ENCODE data around the gene SPATA20. TPM values are rescaled to one million over a fixed set of nuclear protein-coding genes. Genes with fewer than 3 reads are reported as not detected.

SPATA20 gene
- total and polyA plus RNA-seq, 2 of the 8 experiments (the other 6 are each of a cell fraction or from before 2014, with no cell fraction given): 16.2 to 17.5 TPM

DNA sequence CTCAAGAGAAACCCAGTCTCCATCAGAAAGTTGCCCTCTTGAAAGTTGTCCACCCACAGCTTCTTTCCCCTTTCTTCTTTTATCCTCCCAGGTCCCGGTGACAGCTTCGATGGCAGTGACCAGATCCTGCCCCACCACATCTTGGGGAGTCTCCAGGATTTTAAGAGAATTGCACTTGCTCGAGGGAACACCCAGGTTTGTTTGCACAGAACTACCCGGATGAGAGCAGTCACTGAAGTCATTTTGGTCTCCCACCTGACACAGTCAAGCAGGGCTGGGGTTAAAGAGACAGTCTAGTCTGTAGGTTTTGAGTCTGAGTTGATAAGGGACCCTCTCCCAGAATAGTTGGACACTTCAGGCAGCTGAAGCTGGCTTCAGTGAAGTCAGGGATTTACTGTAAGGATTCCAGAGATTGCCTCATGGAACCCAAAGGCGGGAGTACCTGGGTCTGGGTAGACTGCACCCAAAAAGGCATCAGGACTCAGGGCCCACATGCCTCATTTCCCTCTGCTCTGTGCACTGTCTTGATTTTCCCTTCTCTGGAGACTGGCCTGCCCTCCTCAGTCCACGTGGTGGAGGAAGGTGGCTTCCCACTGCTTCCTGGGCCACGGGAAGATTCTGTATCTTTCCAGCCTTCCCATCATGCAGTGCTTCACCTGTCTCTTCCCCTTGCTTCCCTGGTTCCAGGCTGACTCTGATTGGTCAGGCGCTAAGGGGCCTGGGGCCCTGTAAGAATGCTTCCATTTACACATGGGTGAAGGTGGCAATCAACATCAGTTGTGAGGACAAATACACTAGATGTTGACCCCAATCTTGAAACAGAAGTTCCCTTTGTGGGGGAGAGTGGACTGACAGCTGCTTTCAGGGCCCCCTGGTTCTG, 29.2 kb upstream of the SPATA20 start:
- ChIA-PET POLR2A (ENCODE audit: partially characterized antibody) (interaction anchor here (0.7 to 1.0 kb wide), 2 partner anchors 10 to 11 kb away, joined by 3 to 4 read pairs; no protein-coding TSS in a partner anchor), CTCF (ENCODE audit: partially characterized antibody) (interaction anchor here (0.9 to 2.8 kb wide), 7 partner anchors 10 to 35 kb away, joined by 3 to 12 read pairs (median 4); partner anchors contain the start of gene EPN3)
- FAIRE-seq: no peak

More for the DNA sequence above, 29.2 kb upstream of the SPATA20 start:
- H3K23me2 ChIP-seq (ENCODE audit: low read depth, low read length): no peaks in the 10 kb centered on the region
- no peak overlapping the region for H3K56ac ChIP-seq (replicated peaks; ENCODE audit: insufficient read length, low read depth, low read length)
- no peak overlapping the region for H2BK5ac ChIP-seq (ENCODE audit: low read depth, low read length)
- H3K14ac ChIP-seq (ENCODE audit: insufficient read length): no peak overlapping the region
- no peak overlapping the region for H3K27ac ChIP-seq (ENCODE audit: low read depth, low read length)
- no peak overlapping the region for H4K5ac ChIP-seq (ENCODE audit: insufficient read length, low read depth, low read length)
- H4K20me1 ChIP-seq (replicated peaks in 1 of 2; ENCODE audit: control insufficient read depth in 1 of 2, insufficient read depth in 2 of 2, low read length in 2 of 2): no peaks in the 10 kb centered on the region
- no peak overlapping the region for H3K23ac ChIP-seq (ENCODE audit: insufficient read length)
- H2AFZ ChIP-seq (ENCODE audit: low read length): 0 out of 2 replicates have a peak overlapping the region, but pooled peaks have one; percentile 3
- H2AK5ac ChIP-seq (ENCODE audit: low read depth, low read length): no peak overlapping the region
- H3K27me3 ChIP-seq (replicated peaks in 1 of 4; ENCODE audit: control insufficient read depth in 3 of 4, extremely low read depth in 1 of 4, insufficient read depth in 3 of 4, low read length in 3 of 4): no peaks in the 10 kb centered on the region; a peak in 1 of 7 replicates
- no peak overlapping the region for H4K8ac ChIP-seq (ENCODE audit: extremely low read depth, insufficient read depth, low read length)
- no peak overlapping the region for H2BK120ac ChIP-seq (replicated peaks; ENCODE audit: low read depth, low read length)
- no peak for DNase-seq (ENCODE audit: low read depth in 1 of 2, low spot score in 2 of 2)
- H3K4me3 ChIP-seq (ENCODE audit: extremely low read depth in 1 of 4, insufficient read depth in 2 of 4, low read depth in 3 of 4, low read length in 4 of 4): no peak overlapping the region
- H3K4me2 ChIP-seq (ENCODE audit: insufficient read depth in 1 of 2, low read depth in 2 of 2, low read length in 2 of 2): no peak overlapping the region
- no peak overlapping the region for H2BK15ac ChIP-seq (ENCODE audit: low read length)
- TF ChIP-seq EGR1 (IDR thresholded peaks at IDR 0.05; ENCODE audit: borderline replicate concordance, low read depth, low read length): no peak
- TF ChIP-seq, protein P1, sequence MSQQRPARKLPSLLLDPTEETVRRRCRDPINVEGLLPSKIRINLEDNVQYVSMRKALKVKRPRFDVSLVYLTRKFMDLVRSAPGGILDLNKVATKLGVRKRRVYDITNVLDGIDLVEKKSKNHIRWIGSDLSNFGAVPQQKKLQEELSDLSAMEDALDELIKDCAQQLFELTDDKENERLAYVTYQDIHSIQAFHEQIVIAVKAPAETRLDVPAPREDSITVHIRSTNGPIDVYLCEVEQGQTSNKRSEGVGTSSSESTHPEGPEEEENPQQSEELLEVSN (IDR thresholded peaks at IDR 0.05): 0 out of 2 replicates have a peak, but pooled peaks have one; percentile 46
- 0 out of 2 replicates have a peak overlapping the region, but pooled peaks have one; percentile 32 for H2BK20ac ChIP-seq (ENCODE audit: low read length)
- H3K18ac ChIP-seq (ENCODE audit: extremely low read depth, low read length): no peak overlapping the region
- H3K9me3 ChIP-seq (ENCODE audit: insufficient read depth in 2 of 2, low read depth in 1 of 2, low read length in 1 of 2): no peaks in the 10 kb centered on the region
- H3K36me3 ChIP-seq (ENCODE audit: control insufficient read depth in 2 of 4, insufficient read depth in 4 of 4, low read length in 3 of 4): no peaks in the 10 kb centered on the region
- H2BK12ac ChIP-seq (ENCODE audit: low read depth, low read length): no peak overlapping the region
- H4K91ac ChIP-seq (replicated peaks; ENCODE audit: insufficient read length, low read length): peak overlapping the region; percentile 72
- no peaks in the 10 kb centered on the region for H3K79me2 ChIP-seq (ENCODE audit: control insufficient read depth in 1 of 2, insufficient read depth in 2 of 2, low read length in 2 of 2)
- no peaks in the 10 kb centered on the region for H3K79me1 ChIP-seq (ENCODE audit: low read depth, low read length)
- no peak overlapping the region; a peak in 1 of 7 replicates for H3K9ac ChIP-seq (replicated peaks in 1 of 4; ENCODE audit: extremely low read depth in 1 of 4, low read depth in 3 of 4, low read length in 3 of 4)
- H3K4ac ChIP-seq (replicated peaks; ENCODE audit: insufficient read length, low read depth, low read length): no peak overlapping the region
- WGBS, 2 experiments (ENCODE audit: extremely low coverage in 1 of 2, insufficient coverage in 1 of 2, insufficient read length in 1 of 2, insufficient replicate concordance in 2 of 2, low coverage in 1 of 2, low lambda C conversion rate in 2 of 2, missing lambda C conversion rate in 1 of 2): 82% methylated on average over 8 of the region's 8 CpGs; no CpG with 5 or more reads in 1 of the 2 experiments
- peaks cover 0 to 2% (median 0%) of the 10 kb centered on the region in 4 experiments; a peak in 2 of 7 replicates for H3K4me1 ChIP-seq (replicated peaks in 1 of 4; ENCODE audit: control insufficient read depth in 3 of 4, insufficient read depth in 4 of 4, low read length in 3 of 4)
